ENCODE data around the gene LMF1. TPM values are rescaled to one million over a fixed set of nuclear protein-coding genes. Genes with fewer than 3 reads are reported as not detected.
"Not testable (repeated sequence)": the region's sequence is repeated elsewhere in the genome, so short reads cannot be mapped to it uniquely, and the experiment has no call there.

Gene LMF1
- total RNA-seq, 1 experiment from 2014 or later: 12.8 TPM

- H3K4me2 ChIP-seq (ENCODE audit: low read length); POLR2A ChIA-PET; H3K4me3 ChIP-seq (replicated peaks in 1 of 2; ENCODE audit: low read depth in 1 of 2, low read length in 2 of 2); H3K9me3 ChIP-seq (ENCODE audit: control insufficient read depth in 1 of 2, insufficient read depth in 1 of 2, low read depth in 1 of 2, low read length in 2 of 2); CTCF ChIA-PET; RAD21 ChIA-PET (ENCODE audit: low non-redundant PET in 1 of 2, low total read pairs in 2 of 2, uncharacterized antibody in 2 of 2, unreplicated experiment in 2 of 2); BruUV-seq (replicated peaks); H2AFZ ChIP-seq (ENCODE audit: low read depth, low read length, poor library complexity, severe bottlenecking); H3K79me2 ChIP-seq (ENCODE audit: insufficient read depth, low read length); H3K9ac ChIP-seq (ENCODE audit: low read length); H3K36me3 ChIP-seq (ENCODE audit: control insufficient read depth in 1 of 2, insufficient read depth in 2 of 2, low read length in 2 of 2); H3K9me2 ChIP-seq (ENCODE audit: insufficient read depth); DNase-seq (ENCODE audit: low read depth, low spot score); intact Hi-C loops (cut with micrococcal nuclease); ATAC-seq; H4K20me1 ChIP-seq (ENCODE audit: insufficient read depth); H3K27me3 ChIP-seq (ENCODE audit: insufficient read depth, low read length); H3K27ac ChIP-seq (ENCODE audit: low read depth, low read length): not testable (repeated sequence)
- H3K4me1 ChIP-seq (ENCODE audit: control insufficient read depth in 1 of 2, insufficient read depth in 2 of 2, low read length in 2 of 2): peaks cover 12% of the 10 kb centered on the region in 2 experiments
These were observed 150.8 kb downstream of the LMF1 start for GRCh38 chr16:820044-820408.

- no peaks in the 10 kb centered on the region for H4K20me1 ChIP-seq (ENCODE audit: insufficient read depth)
- ChIA-PET POLR2A (no interaction called here), RAD21 (ENCODE audit: low non-redundant PET in 1 of 2, low total read pairs in 2 of 2, uncharacterized antibody in 2 of 2, unreplicated experiment in 2 of 2) (no interaction called here), CTCF (no interaction called here)
- no peaks in the 10 kb centered on the region for H3K27me3 ChIP-seq (ENCODE audit: insufficient read depth, low read length)
- no peak overlapping the region for H2AFZ ChIP-seq (ENCODE audit: low read depth, low read length, poor library complexity, severe bottlenecking)
- no peak overlapping the region for H3K4me2 ChIP-seq (ENCODE audit: low read length)
- DNase-seq (ENCODE audit: low read depth, low spot score) (no peak), ATAC-seq (no peak)
- H3K9ac ChIP-seq (ENCODE audit: low read length): no peak overlapping the region
- H3K9me3 ChIP-seq (ENCODE audit: control insufficient read depth in 1 of 2, insufficient read depth in 1 of 2, low read depth in 1 of 2, low read length in 2 of 2): no peaks in the 10 kb centered on the region
- H3K79me2 ChIP-seq (ENCODE audit: insufficient read depth, low read length): no peaks in the 10 kb centered on the region
- BruUV-seq (replicated peaks): no TSS peak
- peaks cover 18% of the 10 kb centered on the region in 2 experiments for H3K4me1 ChIP-seq (ENCODE audit: control insufficient read depth in 1 of 2, insufficient read depth in 2 of 2, low read length in 2 of 2)
- intact Hi-C loops (cut with micrococcal nuclease): no loop called here
- no peaks in the 10 kb centered on the region for H3K9me2 ChIP-seq (ENCODE audit: insufficient read depth)
- no peak overlapping the region for H3K27ac ChIP-seq (ENCODE audit: low read depth, low read length)
- H3K4me3 ChIP-seq (replicated peaks in 1 of 2; ENCODE audit: low read depth in 1 of 2, low read length in 2 of 2): no peak overlapping the region
- H3K36me3 ChIP-seq (ENCODE audit: control insufficient read depth in 1 of 2, insufficient read depth in 2 of 2, low read length in 2 of 2): no peaks in the 10 kb centered on the region
- no peak for TF ChIP-seq REST (IDR thresholded peaks at IDR 0.05; ENCODE audit: low read depth)
- no peak for TF ChIP-seq POLR2A (IDR thresholded peaks at IDR 0.05; ENCODE audit: borderline replicate concordance, extremely low read depth, insufficient read depth, insufficient read length)
- TF ChIP-seq ATF3 (IDR thresholded peaks at IDR 0.05): no peak
- TF ChIP-seq YY1 (IDR thresholded peaks at IDR 0.05; ENCODE audit: extremely low read depth, insufficient replicate concordance, low read depth, low read length): no peak
- TF ChIP-seq CBX3 (IDR thresholded peaks at IDR 0.05; ENCODE audit: low read depth): no peak
- no peak for TF ChIP-seq ZNF274 (IDR thresholded peaks at IDR 0.05; ENCODE audit: low read depth, low read length)
- TF ChIP-seq EZH2 (IDR thresholded peaks at IDR 0.05): no peak
- TF ChIP-seq ELF1 (IDR thresholded peaks at IDR 0.05; ENCODE audit: borderline replicate concordance, low read depth): no peak
- TF ChIP-seq ZBTB33 (IDR thresholded peaks at IDR 0.05; ENCODE audit: extremely low read depth, insufficient replicate concordance, low read length): no peak
- no peak for TF ChIP-seq SIN3A (IDR thresholded peaks at IDR 0.05; ENCODE audit: low read depth)
- TF ChIP-seq SRF (IDR thresholded peaks at IDR 0.05; ENCODE audit: low read depth): no peak
- no peak for TF ChIP-seq FOSL1 (IDR thresholded peaks at IDR 0.05; ENCODE audit: low read depth)
- TF ChIP-seq ZFX (IDR thresholded peaks at IDR 0.05): no peak
- no peak for TF ChIP-seq EZH2phosphoT487 (IDR thresholded peaks at IDR 0.05; ENCODE audit: borderline replicate concordance)
- no peak for TF ChIP-seq TCF7L2 (IDR thresholded peaks at IDR 0.05; ENCODE audit: borderline replicate concordance, extremely low read depth, insufficient read depth, insufficient read length)
- no peak for TF ChIP-seq JUND (IDR thresholded peaks at IDR 0.05)
These were observed 151.3 kb downstream of the LMF1 start for GRCh38 chr16:819336-820043.

Data from HCT116 (cell line).